OCI-LY3 (cell line): ENCODE measurements around the gene EFCAB11.

Experiments used
- EZH2phosphoT487 ChIP-seq: fragments of 200-600 bp; shearing (Covaris generic); IDR thresholded peaks from 2 replicates; pipeline ENCODE4 v1.6.1; 2018; ENCODE audit warnings: antibody characterized with exemption, mixed run types, low read depth
- TF ChIP-seq, protein P1 (sequence below): fragments of 200-600, 300-600 bp; sonication (generic); IDR thresholded peaks from 2 replicates; pipeline ENCODE4 v1.5.1; 2014; ENCODE audit warnings: antibody characterized with exemption, low read length, low read depth

DNA sequence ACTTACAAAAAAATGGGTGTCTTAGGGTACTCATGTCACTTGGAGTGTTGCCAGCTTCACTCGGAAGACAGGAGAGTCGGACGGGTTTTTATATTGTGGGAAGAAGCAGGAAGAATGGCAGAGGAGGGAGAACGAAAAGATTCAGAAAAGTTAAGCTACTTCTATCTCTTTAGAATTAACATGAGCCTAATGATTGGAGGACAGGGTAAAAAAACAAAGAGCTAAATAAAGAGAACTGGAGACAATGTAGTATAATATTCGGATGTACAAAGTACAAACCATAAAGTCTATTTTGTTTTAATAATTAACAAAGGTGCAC, 43.9 kb downstream of the EFCAB11 start:
- TF ChIP-seq, protein P1, sequence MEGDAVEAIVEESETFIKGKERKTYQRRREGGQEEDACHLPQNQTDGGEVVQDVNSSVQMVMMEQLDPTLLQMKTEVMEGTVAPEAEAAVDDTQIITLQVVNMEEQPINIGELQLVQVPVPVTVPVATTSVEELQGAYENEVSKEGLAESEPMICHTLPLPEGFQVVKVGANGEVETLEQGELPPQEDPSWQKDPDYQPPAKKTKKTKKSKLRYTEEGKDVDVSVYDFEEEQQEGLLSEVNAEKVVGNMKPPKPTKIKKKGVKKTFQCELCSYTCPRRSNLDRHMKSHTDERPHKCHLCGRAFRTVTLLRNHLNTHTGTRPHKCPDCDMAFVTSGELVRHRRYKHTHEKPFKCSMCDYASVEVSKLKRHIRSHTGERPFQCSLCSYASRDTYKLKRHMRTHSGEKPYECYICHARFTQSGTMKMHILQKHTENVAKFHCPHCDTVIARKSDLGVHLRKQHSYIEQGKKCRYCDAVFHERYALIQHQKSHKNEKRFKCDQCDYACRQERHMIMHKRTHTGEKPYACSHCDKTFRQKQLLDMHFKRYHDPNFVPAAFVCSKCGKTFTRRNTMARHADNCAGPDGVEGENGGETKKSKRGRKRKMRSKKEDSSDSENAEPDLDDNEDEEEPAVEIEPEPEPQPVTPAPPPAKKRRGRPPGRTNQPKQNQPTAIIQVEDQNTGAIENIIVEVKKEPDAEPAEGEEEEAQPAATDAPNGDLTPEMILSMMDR, result no peak
- TF ChIP-seq EZH2phosphoT487, result no peak
